Measurements from ENCODE around the gene ZFPM1.
"Not testable (repeated sequence)": the region's sequence is repeated elsewhere in the genome, so short reads cannot be mapped to it uniquely, and the experiment has no call there.

The ZFPM1 gene

DNA sequence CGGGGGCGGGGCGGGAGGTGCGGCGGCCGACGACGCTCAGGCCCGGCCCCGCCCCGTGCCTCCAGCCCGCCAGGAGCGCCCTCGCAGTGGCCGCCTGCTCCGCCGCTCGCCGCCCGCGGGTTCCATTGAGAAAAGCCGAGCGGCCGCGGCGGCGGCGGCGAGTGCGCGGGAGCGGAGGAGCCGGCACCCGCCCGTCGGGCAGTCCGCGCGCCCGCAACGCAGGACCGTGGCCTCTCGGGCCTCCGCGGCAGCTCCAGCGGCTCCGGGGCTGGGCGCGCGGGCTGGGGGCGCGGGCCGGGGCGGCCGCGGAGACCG lies at the start of gene ZFPM1:
Gene ZFPM1, plus strand, starts transcription at position 64 of the 315 bp plus-strand sequence. CDS start 359 bp downstream, outside the sequence.
- no peak for DNase-seq

DNA sequence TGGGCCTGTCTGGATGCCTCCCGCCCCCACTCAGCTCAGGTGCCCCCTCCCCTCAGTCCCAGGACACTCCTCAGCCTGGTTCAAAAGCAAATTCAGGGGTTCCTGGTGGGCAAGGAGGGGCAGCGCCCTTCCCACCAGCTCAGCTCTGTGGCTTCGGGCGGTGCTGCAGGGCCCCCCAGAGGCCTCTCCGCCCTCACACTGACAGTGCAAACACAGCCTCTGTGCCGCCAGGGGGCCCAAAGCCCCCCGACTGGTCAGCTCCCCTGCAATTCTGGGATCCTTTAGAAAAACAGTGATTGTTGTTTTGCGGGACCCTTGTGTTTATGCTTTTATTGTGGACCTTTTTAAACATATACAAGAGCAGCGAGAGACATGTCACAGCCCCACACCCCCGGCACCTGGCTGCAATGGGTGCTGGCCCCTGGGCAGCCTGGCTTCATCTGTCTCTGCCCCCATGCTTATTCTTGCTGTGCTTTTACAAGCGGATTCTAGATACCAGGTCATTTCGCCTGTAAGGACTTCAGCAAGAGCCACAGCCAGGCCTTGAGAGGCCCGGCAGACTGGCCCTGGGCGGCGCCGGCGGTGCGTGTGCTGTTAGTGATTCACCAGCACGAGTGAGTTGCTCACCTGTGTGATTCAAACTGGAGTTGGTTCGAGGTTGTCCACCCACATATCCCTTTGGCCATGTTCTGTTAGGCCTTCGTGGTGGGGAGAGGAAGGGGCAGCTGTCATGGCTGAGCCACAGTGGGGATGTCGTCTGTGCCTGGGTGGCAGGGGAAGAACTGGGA lies 49.1 kb upstream of the ZFPM1 start:
- no peak for DNase-seq

DNA sequence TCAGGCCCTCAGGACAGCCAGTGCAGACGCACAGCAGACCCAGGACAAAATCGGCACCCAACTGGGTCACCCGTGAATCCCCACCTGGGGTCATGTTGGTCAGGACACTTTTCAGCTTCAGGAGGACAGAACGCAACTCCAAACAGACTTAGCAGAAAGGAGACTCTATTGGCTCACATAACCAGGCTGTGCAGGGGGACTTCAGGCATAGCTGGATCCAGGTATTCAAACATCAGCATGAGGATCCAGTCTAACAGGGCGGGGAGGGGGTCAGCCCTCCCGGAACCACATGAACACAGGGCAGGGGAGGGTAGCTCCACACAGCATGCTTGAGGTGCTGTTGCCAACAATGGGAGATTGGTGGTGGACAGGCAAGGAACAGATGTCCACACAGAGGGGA lies 48.3 kb upstream of the ZFPM1 start:
- no peak for DNase-seq

DNA sequence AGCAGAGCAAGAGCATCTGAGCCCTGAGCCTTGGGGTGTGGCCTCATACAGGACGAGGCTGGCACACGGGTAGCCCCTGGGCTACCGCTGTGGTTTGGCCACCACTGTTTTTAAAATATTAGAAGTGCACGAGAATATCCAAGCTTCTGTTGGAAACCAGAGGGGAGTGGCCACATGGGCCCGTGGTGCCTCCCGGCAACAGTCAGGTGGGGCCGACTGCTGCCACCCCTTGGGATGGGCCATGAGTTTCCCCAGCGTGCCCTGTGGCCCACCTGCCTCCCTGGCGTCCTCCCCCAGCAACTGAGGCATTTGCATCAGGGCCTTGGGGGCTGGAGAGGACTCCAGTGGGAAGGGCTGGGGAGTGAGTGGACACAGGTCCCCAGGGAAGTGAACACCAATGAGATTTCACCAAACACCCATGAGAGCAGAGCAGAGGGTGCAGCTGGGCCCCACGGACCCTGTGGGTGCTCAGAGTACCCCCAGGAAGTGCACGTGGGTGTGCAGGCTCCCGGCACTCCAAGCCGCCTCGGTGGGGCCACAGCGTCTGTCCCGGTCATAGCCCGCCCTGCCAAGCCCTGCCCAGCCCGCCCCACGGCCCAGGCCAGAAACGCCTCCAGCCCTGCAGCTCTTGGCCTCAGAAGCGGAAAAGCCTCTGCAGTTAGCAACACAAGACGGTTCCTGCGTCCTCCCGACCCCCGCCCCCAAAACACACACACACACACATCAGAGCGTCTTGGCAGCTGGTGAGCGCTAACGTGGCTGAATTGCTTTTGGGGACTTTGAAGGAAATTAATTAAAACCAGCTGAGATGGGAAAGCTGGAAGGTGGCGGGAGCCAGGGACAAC lies 47.6 kb upstream of the ZFPM1 start:
- no peak for DNase-seq

DNA sequence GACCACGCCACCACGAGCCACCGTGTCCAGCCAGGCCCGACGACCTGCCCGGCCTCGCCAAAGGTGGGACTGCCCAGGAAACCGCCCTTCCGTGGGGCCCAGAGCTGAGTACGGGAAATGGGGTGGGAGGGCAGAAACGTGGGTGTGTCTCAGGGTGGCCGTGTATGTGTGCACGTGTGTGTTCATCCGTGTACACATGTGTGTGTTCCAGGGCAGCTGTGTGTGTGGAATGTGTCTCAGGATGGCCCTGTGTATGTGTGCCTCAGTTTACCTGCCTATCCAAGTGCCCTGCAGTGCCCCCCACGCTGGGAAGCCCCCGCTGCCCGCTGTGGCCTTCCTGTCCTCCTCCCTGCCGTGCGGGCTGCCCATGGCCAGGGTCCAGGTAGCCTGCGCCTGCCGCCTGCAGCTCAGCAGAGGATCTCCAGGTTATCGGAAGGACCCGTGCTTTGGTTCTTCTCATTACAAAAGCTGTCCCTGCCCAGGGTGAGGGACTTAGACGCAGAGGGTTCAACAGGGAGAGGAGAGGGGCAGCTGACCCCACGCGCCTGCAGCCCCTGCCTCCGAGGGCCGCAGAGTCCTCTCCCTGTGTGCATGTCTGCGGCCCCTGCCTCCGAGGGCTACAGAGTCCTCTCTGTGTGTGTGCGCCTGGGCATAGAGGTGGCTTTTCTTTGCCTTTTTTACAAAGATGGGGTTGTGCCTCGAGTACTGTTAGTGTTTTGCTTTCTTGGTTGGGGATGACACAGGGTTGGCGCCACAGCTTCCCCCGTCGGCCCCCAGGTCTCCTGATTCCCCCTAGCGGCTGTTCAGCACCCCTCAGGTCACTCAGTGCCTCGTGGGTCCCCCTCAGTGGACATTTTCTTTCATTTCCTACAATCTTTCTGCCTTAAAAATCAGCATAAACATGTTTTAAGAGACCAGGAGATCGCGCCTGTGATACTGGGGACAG lies 46.7 kb upstream of the ZFPM1 start:
- DNase-seq: no peak

DNA sequence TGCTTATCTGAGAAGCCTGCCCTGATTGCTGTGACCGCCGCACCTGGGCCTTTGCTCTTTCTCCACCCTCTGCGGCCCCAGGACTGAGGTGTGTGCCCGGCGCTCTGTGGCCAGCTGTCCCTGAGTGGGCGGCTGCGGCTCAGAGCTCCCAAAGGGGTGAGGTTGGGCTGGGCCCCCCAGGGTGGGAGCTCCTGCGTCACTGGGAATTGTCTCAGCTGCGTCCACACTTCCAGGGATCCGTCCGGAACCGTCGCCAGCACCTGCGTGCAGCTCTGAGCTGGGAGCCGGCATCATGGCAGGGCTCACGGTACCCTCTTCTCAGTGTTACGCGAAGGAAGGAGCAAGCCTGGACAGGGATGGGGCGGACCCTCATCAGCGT lies 46.0 kb upstream of the ZFPM1 start:
- no peak for DNase-seq

DNA sequence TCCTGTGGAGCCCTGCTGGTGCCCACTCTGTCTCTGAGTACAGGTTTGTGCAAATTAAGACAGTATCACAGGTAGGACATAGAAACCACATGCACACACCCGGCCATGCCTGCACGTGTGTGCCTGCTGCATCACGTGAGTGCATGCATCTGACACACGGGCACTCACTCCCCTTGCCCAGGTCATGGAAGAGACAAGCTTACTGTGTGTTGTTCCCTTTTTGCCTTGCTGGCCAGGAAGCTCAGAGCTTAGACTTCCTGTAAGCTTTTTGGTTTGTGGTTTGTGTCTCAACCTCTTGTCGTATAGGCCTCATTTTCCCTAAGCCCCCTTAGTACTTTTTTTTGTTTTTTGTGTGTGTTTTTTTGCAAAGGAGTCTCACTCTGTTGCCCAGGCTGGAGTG lies 45.3 kb upstream of the ZFPM1 start:
- no peak for DNase-seq

DNA sequence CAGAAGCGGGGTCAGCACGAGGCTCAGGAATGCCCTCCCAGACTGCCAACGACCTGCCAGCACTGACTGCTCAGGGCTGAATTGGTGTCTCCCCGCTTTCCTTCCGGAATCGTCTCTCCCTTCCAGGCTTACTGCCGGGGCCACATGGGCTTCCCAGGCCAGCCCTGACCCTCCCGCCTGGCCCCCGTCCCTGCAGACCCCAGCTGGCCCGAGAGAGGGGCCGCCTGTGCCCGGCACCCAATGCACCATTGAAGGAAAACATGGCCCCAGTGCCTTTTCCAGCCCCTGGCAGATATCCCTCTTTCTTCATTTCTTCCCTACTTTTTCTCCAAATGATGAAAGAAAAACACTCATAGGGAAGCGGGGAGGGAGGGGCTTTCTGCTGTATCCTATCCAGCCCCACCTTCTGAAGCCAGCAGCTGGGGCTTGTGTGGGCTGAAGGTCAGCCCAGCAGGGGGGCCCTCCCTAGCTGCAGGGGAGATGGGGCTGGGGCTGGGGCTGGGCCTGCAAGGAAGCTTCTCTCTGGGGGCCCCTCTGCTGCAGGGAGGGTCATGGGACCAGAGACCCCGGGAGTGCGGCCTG lies 44.4 kb upstream of the ZFPM1 start:
- DNase-seq: no peak

DNA sequence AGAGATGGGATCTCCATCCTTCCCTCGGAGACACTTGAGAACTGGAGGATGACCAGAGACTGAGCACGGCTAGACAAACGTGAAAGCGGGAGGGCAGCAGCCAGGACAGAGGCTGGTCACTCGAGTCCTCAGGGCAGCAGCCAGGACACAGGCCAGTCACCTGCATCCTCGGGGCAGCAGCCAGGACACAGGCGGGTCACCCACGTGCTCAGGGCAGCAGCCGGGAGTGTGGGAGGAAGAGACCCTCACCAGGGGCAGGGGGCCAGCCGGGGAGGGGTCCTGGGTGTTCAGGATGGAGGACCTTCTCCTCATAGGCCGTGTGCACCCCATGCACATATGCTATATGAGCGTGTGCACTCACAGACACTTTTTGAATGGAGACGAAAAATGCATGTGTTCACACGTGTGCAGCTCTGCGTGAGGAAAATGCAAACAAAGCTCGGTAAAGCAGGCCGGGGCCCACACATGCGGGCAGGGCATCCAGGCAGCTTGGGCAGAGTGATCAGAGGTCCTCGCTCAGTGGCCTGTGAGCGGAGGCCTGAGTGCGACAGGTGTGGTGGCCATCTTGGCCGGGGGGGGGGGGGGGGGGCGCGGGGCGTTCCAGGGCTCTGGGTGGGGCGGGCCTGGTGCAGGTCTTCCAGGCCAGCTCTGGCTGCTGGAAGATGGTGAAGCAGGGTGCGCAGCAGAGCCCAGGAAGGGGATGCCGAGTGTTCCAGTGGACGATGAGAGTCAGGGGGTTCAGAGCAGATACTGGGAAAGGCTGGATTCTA lies 43.6 kb upstream of the ZFPM1 start:
- DNase-seq: no peak

DNA sequence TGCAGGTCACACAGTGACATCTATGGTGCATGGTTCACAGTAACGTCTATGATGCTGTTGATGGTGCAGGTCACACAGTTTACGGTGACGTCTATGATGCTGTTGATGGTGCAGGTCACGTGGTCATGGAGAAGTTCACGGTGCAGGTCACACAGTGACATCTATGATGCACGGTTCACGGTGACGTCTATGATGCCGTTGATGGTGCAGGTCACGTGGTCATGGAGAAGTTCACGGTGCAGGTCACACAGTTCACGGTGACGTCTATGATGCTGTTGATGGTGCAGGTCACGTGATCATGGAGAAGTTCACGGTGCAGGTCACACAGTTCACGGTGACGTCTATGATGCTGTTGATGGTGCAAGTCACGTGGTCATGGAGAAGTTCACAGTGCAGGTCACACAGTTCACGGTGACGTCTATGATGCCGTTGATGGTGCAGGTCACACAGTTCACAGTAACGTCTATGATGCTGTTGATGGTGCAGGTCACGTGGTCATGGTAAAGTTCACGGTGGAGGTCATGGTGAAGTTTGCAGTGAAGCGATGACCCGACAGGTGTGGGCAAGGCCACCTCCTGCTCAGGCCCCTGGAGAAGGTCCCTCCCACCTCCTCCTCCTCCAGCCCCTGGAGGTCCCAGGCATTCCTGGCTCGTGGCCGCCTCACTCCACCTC lies 42.6 kb upstream of the ZFPM1 start:
- DNase-seq: not testable (repeated sequence)

DNA sequence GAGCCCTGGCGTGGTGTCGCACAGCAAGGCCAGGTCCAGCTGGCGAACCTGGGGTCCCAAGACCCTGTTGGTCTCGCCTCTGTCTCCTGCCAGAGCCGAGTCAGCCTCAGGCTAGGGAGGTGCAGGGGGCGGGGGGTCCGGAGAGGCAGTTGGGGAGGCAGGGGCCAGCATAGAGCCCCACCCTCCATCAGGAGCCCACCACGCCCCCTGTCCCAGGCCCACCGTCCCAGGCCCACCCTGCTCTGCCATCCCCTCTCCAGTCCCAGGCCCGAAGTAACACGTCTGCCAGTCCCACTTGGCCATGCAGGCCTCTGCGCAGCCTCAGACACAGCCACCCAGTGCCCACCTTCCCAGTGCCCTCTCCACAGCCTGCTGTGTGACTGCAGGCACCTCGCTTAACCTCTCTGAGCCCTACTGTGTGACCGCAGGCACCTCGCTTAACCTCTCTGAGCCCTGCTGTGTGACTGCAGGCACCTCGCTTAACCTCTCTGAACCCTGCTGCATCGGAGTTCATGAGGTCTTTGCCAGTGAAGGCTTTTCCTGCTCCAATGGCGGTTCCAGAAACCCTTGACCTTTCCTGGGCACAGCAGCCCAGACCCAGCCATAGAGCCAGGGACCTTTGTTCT lies 41.0 kb upstream of the ZFPM1 start:
- no peak for DNase-seq

DNA sequence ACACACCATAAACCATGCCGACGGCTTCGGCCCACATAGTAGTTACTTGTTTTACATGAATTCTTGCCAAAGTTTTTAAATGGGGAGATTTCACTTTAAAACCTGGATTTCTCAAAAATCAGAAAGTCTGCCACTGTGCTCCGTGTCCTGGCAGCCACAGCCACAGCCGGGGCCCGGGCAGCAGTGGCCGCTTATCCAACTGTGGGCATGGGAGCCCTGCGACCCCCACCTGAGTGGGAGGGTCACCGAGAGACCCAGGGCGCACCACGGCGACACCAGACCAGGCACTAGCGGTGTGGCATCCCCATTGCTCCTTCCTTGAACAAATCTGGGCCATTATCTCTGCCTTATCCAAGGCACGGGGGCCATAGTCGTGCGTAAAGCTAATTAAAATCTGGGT lies 40.3 kb upstream of the ZFPM1 start:
- DNase-seq: no peak

DNA sequence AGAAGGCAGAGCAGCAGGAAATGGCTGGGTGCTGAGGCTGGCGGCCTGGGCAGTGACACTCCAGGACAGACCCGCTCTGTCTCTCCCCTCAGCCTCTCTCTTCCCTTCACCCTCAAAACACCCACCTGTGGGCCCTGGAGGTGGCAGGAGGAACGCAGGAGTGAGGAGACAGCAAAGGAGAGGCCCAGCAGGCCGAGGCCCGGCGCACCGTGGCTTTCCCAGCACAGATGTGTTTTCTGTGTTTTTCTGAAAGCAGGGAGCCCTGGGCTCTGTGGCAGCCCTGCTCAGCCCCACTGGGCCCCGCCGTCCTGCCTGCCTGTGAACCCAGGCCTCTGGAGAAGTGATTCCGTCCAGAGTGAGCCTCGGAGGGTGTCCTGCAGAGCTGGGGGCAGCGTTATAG lies 39.8 kb upstream of the ZFPM1 start:
- DNase-seq: no peak

DNA sequence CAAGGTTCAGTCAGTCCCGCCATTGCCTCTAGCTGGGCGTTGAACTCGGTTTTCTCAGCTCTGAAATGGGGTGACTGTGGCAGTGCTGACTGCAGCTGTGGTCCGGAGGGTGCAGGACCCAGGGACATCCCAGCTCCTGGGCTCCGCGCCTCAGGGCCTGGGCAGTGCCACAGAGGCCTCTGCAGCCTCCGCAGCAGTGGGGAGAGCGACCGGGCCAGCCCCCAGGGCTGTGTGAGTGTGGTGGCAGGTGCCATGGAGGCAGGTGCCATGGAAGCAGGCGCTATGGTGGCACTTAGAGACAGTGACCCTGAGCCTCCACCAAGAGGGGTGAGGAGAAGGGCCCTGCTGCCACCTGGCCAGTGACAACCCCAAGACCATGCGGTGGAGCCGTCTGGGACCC lies 39.4 kb upstream of the ZFPM1 start:
- no peak for DNase-seq

DNA sequence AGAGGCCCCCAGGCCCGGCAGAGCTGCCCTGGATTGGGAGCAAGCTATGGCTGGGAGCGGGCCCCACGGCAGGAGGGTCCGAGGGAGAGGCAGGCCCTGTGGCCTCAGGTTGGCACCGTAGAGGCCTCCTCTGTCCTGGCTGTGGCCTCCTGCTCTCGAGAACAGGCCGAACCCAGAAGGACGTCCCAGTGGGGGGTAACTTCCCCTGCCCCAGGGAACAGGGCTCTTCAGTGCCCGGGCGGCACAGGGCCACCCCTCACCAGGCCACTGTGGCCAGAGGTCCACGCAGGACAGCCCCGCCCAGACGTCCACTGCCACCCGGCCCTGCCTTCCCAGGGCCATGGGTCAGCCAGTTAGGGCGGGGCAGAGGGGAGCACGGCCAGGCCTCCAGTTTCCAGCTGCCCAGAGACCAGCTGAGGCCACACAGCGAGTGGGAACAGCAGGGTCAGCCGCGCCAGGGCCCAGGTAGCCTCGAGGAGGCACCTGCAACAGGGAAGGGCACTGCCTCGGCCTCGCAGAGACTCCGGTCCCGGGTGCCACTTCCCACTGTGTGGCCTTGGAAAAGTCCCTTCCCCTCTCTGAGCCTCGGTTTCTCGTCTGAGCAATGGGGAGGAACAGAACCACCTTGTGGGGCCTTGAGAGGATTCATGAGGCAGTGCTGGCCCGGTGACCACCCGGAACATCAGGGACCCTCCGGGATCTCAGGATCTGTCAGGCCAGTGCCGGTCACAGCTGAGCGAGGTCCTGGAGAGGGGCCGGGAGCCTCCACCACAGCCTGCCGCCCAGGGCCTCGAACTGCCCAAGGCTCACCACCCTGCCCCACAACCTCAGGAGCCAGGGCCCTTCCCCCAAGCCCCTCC lies 38.3 kb upstream of the ZFPM1 start:
- DNase-seq: no peak

DNA sequence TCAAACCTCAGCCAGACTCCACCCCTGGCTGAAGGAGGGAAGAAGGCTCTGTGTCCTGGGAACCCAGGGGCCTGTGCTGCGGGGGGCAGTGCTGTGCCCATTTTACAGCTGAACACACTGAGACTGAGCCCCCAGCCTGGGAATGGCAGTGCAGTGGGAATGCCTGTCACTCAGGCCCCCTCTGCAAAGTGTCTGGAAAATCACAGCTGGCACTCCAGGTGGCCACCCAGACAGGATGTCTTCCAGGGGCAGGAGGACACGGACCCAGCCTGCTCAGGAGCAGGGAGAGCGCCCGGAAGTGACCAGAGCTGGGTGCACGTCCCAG lies 37.7 kb upstream of the ZFPM1 start:
- DNase-seq: no peak

DNA sequence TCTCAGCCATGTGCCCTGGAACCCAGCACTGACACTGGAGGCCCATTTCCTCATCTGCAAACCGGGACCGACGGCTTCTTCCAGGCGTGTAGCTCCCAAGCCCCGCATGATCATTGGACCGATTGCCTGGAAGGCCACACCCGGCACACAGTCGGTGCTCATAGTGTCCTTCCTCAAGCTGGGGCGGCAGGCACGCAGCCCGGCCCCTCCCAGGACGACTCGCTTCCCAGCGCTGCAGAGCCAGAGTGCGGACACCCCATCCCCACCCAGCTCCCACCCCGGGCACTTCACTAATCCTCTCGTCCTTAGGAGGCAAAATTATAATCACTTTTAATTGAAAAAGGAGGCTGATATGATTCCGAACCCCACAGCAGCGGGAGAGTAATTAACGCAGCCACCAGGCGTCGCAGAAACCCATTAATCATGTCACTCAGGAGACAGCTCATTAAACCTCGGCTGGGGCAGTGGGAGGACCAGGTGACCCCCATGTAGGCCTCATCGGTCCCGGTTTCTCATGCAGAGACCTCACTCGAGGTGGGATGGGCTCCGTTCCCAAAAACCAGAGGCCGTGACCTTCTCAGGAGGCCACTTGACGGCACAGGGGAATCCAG lies 37.3 kb upstream of the ZFPM1 start:
- DNase-seq: no peak

DNA sequence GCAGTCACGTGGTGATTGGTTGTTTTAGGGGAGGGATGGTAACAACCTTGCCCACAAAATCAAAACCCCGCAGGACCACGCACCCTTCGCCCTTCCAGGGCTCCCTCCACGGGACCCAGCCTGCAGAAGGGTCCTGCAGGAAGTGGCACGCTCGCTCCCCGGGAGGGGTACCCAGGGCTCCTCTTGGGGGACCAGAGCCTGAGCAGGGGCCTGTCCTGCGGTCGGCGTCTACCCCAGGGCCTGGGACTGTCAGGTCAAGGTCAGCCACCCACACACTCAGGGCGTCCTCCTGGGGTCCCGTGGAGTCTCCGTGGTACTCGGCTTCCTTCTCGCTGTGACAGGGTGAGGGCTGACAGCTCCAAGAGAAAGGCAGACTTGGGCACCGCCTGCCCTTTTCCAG lies 36.4 kb upstream of the ZFPM1 start:
- no peak for DNase-seq

DNA sequence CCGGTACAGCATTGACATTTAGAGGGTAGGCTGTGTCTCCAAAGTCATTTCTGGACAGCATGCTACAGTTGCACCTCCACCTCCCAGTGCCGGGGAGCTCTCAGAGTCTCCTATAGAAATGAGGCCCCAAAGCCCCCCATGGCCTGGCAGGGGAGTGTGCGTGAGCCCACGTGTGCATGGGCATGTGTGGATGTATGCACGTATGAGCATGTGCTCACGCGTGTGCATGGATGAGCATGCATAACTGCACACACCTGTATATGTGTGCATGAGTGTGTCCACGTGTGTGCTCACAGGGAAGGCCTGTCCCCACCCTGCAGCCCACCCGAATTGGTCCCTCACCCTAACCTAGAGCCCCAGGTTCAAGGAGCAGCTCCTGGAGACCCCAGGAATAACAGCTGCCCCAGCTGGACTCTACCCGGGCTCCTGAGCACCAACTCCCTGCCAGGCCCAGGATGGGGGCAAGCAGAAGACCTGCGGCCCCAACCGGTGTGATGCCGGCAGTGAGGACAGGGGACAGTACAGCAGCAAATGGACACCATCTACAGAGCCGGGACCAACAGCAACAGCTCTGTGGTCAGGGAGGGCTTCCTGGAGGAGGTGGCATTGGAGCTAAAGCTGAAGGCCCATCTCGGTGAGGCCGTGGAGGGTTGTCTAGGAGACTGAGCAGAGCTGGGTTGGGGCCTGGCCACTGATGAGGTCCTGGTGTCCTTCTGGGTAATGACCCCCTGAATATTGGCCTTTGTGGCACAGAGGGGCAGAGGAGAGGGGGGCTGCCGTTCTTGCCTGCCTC lies 35.2 kb upstream of the ZFPM1 start:
- no peak for DNase-seq

Data from NCI-H2029 treated with DMSO at 0.1 percent for 48 hours (cell line).